Esophagus mucosa (tissue), 1 donor: ENCODE data around the gene SAXO2. TPM values are rescaled to one million over a fixed set of nuclear protein-coding genes. Genes with fewer than 3 reads are reported as not detected.
"Not testable (repeated sequence)": the region's sequence is repeated elsewhere in the genome, so short reads cannot be mapped to it uniquely, and the experiment has no call there.

ENCODE experiments used
- ATAC-seq: fragments of 200-7000 bp; cut with Tn5 transposase; one replicate; pipeline ENCODE4 v1.9.1; 2020
- total RNA-seq: library from RNA; stranded (reverse); gene quantifications from one replicate; pipeline ENCODE4 v1.2.4, GENCODE V29; 2023
- donor health status: DM: yes; HTN: yes; CAD: no.

The SAXO2 gene, protein sequence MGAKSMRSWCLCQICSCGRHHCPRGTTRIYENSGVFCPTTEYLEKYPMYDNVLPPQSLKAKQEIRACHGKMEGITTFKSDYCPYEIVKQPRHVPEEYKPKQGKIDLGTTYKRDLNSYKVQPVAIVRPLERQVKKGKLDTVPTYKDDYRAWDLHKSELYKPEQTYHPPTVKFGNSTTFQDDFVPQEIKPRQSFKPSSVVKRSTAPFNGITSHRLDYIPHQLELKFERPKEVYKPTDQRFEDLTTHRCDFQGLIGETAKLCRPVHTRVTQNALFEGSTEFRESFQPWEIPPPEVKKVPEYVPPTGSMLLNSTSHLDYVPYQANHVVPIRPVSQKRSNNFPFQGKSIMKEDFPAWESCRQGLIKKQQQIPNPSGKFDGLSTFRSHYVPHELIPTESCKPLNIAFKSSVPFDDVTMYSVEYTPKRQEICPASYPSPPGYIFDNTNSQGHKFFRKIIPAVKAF
- 0.80 TPM for total RNA-seq

DNA sequence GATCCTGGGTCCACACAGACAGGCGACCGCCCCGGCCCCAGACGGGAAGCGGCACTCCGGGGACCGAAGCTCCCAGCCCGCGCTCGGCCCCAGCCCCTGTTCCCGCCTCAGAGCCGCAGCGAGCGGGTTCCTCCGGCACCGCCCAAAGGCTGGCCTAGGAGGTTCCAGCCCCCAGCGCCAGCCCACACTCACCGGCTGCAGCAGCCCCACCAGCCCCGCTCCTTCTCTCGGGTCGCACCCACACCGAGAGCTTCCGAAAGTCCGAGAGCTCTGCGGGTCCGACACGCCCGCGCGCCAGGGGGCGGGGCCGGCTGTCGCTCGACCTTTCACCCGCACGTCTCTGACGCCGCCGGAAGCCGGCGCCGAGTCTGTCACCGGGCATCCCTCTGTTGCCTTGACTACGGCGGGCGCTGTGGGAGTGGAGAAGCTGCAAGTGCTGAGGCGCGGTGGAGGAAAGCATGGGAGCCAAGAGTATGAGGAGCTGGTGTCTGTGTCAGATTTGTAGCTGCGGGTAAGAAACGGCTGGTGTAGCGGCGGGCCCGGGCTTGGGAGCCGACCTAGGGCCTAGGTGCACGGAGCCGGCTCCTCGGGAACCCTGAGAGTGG lies at the start of gene SAXO2, which contains the start of gene EFL1:
Gene SAXO2 (plus strand): TSS at position 397 of the 605 bp plus-strand sequence. CDS start 62 bp downstream, at position 459.
Gene EFL1 (minus strand): TSS at position 313 of the 605 bp plus-strand sequence. CDS start 956 bp downstream, outside the sequence.
- peak; percentile 96 for ATAC-seq

DNA sequence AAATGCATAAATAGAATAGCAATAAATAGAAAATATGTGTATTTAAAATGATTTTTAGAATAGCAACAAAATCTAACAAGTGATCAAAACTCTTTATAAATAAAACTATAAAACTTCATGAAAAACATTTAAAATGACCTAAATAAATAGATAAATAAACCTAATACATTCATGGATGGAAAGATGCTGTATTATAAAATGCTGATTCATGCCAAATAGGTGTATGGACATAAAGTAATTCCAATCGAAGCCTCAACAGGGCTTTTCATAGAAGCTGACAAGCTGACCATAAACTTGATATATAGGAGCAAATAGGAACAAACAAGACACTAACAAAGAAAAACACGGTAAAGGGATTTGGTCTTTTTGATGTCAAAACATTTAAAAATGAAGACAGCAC lies 46.5 kb upstream of the SAXO2 start:
- not testable (repeated sequence) for ATAC-seq

DNA sequence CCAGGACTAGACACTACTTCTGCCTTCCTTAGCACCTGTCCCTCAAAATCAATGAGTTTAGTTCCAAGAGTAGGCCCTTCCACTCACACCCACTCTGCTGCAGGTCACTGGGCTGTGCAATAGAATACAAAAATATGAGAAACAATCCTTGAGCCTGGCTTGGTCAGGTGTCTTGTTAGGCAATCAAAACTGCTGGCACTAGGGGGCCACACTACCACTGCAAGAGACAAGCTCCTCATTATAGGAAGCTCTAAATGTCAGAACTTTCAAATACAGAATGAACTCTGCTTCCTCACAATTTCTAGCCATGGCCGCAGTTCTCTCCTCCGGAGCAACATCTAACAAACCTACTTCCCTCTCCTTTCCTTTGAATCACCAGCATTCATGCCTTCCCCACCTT lies 41.1 kb upstream of the SAXO2 start:
- ATAC-seq = not testable (repeated sequence)

DNA sequence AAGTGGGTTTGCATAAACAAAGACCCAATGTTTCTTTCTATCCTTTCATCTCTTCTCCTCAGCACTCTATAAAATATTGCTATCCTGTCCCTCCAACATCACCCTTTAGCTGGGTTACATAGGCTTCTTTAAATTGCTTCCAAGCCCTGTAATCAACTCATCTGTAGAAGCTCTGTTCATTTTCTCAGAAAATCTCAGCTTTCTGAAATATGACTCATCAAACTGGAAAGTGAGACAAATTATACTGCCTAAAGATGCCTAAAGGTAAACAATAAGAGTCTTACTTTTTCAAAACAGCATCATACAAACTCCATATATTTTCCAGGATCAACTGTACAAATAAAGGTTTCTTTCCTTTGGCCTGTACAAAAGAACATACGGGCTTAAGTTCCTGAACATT lies 33.9 kb upstream of the SAXO2 start:
- no peak for ATAC-seq

DNA sequence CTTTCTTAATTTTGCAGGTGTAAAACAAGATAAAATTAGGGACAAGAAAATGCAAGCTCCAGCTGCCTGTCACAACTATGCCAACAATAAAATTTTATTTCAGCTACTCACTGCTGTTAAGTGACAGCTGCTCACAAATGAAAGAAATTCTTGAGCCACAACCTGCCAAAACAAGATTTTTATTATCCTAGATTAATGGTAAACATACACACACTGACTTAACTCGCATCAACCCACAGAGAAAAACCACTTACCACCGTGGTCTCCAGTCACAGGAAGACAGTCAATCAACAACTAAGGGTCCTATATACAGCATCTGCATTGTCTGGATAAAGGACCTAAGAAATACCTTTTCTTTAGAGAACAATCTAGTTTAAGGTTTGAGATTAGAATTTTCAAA lies 31.4 kb upstream of the SAXO2 start:
- ATAC-seq = no peak

DNA sequence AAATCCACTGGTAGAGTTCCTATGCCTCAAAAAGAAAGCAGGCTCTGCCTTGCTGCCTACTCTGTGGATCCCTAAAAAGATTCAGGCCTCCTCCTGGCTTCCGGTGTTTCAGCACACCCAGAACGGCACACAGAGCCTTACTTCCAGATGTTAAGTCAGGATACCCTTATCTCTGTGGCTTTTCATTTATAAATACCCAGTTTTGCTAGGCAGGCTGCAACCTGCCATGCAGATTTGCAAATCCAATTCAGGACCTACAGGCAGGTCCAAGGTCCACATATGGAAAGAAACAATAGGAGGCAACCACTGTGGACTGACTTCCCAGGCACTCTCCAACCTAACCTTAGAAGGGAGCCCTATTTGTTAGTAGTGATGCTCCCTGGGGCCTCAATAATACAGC lies 30.8 kb upstream of the SAXO2 start:
- ATAC-seq = no peak

DNA sequence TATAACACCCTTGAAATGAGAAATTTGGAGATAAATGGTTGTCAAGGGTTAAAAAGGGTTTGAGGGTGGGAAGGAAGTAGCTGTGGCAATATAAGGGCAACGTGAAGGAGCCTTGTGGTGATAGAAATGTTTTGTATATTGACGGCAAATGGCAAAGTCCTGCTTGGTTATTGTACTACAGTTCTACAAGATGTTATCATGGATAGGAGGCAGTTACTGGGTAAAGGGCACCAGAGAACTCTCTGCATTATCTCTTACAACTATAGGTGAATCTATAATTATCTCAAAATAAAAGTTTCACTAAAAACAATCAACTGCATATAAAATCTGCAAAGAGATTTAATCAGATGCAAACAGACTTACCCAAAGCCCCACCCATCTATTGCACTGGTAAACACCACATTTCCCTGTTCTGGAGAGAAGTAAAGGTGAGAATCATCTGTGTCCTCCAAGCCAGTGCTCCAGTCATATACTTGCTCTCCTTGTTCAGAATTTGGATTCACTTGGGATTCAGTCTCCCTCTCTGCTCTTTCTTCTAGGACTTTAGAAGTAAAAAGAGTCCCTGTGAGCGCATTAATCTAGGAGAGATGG lies 24.6 kb upstream of the SAXO2 start:
- not testable (repeated sequence) for ATAC-seq

DNA sequence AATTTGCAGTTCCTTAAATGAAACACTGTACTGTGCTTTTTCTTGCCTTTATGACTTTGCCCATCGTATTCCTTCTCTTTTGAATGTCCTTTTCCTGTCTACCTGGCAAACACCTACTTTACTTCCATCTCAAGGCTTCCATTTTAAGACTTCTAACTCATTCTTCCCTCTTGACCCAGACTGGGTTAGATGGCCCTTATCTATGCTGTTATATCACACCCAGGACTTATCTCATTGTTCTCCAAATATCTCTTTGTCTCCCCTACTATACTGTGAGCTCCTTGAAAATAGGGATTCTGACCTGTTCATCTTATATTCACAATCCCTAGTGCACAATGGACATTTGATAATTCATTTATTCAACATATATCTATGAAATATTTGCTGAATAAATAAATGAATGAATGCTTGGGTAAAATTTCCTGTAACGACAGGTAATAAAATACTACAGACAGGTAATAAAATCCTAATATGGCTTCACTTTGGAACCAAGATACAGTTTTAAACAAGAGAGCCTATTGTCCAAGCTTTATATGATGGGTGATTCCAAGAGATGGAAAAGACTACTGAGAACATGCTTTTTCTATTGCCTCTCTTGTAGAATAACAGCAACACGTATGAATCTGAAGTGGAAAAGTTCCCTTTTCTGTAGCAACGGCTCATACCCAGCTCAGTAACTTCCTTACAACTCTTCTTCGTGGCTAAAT lies 22.8 kb upstream of the SAXO2 start:
- ATAC-seq = no peak

DNA sequence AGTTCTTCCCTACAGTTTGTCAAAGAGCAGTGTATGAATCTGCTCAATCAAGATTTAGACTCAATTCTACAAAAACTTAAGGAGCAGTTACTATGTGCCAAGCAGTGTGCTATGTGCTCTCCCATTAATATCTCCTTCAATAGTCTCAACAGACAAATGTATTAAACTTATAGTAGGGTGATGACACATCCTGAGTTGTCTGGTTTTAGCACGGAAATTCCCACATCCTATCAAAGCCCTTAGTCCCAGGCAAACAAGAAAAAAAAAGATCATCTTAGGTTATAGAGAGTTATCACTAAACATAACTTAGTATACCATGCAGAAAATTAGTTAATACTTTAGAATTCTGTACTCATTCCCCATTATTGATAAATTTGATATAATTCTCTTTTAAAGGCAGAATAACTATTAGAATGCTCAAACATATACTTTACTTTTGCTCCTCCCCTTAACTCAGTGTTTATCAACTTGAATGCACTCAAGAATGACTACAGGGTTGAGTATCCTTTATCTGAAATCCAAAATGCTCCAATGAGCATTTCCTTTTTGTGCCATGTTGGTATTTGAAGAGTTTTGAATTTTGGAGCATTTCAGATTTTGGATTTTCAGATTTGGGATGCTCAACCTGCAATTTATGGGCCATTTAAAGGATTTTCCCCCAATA lies 20.6 kb upstream of the SAXO2 start:
- ATAC-seq = not testable (repeated sequence)

DNA sequence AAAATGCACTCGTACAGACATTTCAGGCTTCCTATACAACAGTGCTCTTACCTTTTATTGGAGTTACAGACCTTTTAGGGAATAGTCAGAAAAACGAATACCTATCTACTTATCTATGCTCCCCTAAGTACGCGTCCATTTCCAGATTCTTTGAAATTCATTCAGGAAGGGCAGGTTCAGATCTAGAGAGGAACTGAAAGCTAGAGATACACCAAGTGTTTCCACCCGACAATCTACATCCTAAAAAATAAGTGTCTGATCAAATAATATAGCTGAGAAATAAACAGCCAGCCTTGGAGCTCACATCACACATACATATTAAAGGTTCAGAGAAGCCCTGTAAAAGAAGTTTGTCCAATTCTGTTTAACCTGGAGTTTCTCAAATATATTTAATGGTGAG lies 19.0 kb upstream of the SAXO2 start:
- ATAC-seq = not testable (repeated sequence)

DNA sequence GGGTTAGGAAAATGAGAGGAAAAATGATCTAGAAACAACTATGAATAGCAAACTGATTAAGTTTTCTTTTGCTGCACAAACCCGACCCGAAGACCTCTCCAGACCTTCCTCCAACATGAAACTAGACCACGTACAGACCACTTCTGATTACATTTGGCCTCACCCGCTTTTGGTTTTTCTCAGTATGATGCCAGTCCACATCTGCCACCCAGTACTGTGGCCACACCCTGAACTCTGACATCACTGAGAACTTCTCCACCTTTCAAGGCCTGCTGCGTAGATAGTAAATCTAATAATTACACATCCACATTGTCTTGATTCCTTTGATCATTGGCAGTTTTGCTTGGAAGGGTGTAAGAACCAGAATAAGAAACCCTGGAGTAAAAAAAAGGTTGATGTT lies 16.7 kb upstream of the SAXO2 start:
- not testable (repeated sequence) for ATAC-seq

DNA sequence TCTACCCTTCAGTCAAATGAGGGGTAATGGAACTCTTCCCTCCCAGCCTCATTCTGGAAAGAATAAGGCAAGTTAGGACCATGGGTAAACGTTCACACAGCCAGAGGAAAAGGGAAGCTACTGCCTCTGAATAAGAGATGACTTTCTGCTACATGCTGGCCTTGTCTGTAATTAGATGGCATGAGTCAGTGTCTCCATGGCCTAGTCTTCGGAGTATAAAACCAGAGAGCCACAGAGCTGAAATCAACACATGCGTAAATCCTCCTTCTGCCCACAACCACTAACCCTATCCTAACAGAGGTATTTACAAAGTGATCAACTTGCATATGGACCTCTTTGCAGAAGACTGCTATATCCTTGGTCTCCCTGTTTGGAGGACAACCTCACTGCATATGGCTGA lies 14.4 kb upstream of the SAXO2 start:
- not testable (repeated sequence) for ATAC-seq

DNA sequence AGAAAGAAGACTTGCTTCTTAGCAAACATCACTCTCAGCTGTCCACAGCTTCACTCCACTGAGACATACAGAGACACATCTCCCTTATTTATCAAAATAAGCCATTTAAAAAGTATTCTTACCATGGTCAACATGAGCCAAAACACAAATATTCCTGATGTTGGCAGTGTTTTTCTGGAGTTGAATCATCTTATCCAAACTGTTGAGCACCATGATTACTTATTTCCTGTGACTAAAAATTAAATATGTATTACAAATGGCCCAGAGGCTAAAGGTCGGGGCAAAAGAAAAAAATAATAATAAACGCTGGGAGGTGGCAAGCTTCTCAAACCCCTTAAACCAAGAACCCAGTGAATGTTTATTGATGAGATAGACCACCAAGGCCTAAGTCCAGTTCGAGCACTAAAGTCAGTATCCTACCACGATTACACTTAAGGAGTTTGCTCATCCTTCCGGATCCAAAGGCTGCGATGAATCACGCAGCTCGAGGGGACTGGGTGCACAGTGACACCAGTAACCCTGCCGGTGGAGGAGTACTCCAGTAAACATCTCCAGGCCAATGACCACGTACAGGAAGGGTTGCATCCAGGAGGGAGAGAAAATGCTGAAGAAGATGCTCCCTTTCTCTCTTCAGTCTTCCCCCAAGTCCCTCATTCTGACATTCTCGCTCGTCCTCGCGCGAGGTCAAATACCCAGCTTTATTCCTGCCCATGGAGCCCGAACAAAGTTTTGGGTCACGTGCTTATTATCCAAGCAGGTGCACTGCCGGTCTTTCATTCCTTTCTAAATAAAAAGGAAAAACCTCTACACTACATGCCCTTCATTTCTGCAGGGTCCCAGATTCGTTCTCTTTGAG lies 824 bp upstream of the SAXO2 start:
- peak; percentile 71 for ATAC-seq

DNA sequence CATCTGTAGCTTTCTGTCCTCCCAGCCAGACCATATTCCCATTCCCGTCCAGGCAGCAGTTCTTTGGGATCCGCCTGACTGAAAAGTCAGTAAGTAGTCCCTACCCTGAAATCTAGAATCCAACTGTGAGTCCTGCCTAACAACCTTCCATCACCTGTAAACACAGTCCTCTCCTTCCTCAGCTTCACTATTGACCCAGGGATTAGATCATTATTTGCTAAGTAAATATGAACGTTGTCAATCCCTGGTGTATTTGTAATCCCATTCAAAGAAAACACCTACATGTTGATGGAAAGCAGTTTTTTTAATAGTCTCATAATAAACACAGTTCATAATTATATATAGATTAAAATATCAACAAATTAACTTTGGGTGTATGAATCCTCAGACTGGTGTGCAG lies 732 bp downstream of the SAXO2 start:
- peak; percentile 23 for ATAC-seq

DNA sequence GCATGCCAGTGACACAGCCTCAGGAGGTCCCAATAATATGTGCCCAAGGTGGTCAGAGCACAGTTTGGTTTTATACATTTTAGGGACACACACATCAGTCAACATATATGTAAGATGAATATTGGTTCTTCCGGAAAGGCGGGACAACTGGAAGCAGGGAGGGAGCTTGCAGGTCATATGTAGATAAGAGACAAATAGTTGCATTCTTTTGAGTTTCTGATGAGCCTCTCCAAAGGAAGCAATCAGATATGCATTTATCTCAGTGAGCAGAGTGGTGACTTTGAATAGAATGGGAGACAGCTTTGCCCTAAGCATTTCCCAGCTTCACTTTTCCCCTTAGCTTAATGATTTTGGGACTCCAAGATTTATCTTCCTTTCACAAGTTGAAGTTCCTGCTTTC lies 4.5 kb downstream of the SAXO2 start:
- ATAC-seq = not testable (repeated sequence)

DNA sequence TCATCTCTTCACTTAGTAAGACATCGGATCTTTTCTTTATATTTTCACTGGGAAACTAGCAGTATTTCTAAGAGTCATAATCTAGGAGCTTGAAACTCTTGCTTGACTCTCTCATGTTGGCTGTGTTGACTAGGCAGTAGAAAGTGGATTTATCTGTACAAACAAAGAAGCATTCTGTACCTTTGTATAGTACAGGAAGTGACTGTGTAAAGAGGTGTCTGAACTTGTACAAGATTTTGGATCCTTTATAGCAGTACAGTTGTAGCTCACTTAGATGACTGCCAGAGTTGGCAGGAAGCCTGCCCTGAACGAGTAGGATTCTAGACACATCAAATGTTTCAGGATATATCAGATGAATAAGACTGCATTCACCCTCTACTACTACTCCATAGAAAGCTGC lies 5.8 kb downstream of the SAXO2 start:
- peak; percentile 99 for ATAC-seq

DNA sequence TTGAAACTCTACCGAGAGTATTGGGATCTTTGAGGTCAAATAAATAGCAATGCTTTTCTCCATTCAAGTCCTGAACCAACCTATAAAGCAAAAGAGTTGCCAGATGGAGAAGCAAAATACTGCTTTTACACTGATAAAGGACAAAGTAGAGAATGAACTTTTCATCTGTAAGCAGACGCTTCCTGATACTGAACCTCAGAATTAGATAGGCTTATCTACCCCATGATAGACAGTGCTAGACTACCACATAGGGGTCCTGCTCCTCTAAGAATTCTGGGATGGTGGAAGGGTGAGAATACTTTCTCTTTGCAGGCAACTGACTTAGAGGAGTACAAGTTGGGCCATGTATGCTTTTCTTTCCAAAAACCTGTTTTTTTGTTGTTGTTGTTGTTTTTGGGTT lies 9.5 kb downstream of the SAXO2 start:
- ATAC-seq = no peak

DNA sequence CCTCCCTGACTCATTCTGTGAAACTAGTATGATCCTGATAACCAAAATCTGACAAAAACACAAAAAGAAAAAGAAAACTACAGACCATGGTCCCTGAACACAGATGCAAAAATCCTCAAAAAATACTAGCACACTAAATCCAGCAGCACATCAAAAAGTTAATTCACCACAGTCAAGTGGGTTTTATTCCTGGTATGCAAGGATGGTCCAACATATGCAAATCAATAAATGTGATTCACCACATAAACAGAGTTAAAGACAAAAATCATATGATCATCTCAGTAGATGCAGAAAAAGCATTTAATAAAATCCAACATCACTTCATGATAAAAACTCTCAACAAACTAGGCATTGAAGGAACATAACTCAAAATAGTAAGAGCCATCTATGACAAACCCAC lies 12.8 kb downstream of the SAXO2 start:
- no peak for ATAC-seq

DNA sequence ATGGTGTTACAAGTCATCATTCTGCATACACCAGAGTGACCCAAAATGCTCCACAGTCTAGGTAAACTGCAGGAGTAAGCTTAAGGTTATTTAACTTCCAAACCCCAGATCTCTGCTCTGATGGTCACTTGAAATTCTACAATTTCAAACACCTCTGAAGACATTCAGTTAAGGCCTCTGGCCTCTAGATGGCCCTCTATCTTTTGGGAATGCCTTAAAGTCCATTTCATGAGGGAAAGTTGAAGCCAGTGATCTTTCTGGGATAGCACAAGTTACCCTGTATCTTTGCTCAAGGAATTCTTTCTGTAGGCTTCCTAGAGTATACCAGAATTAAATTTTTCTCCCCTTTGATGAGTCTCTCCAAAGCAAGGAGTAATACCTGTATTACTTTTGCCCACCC lies 18.7 kb downstream of the SAXO2 start:
- peak; percentile 41 for ATAC-seq

DNA sequence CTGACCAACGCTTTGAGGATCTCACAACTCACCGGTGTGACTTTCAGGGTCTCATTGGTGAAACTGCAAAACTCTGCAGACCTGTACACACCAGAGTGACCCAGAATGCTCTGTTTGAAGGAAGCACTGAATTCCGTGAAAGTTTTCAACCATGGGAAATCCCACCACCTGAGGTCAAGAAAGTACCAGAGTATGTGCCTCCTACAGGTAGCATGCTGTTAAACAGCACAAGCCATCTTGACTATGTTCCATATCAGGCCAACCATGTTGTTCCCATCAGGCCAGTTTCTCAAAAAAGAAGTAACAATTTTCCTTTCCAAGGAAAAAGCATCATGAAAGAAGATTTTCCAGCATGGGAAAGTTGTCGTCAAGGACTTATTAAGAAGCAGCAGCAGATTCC lies 19.8 kb downstream of the SAXO2 start:
- not testable (repeated sequence) for ATAC-seq

DNA sequence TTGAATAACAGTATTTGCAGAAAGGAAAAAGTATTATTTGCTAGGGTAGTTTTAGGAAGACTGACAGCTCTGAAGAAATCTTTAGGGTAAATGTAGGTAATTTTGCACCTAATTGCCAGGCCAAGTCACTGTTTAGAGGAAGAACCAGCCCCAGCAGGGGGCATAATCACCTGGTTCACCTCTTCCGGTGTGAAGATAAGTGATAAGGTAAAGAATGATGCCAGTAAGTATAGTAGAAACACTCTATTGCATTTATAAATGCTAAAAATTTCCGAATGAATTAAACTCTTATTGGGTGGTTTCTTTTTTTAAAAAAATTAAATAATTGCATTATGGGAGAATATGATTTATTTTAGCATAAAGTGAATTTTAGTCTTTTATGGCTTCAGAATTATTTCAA lies 21.8 kb downstream of the SAXO2 start:
- ATAC-seq = not testable (repeated sequence)
